Tibial artery (tissue), 4 donors: ENCODE measurements around the gene CELF4.

Source experiments
- DNase-seq, 2 donors: peaks; one replicate each; pipeline ENCODE4 v3.0.0-alpha.2; 2019
- H3K27ac ChIP-seq, 2 donors: fragments of 200-600 bp; sonication (generic) in 1 of 2; 1 replicate in 1 of 2; 2 replicates in 1 of 2; pipeline ENCODE4 v1.5.1; 2018 to 2019; ENCODE audit warnings: mild to moderate bottlenecking in 1 of 2
- H3K27me3 ChIP-seq, 2 donors: fragments of 200-600 bp; sonication (generic) in 1 of 2; one replicate each; pipeline versions ENCODE4 v1.5.1 to v1.6.0; 2016 to 2019
- H3K36me3 ChIP-seq, 3 donors: fragments of 200-600 bp; sonication (generic) in 2 of 3; one replicate each; pipeline ENCODE4 v1.5.1; 2016 to 2019; ENCODE audit warnings: mild to moderate bottlenecking in 2 of 3
- H3K4me1 ChIP-seq, 4 donors: fragments of 200-600 bp; sonication (generic) in 2 of 4; 1 replicate in 3 of 4; 2 replicates in 1 of 4; pipeline ENCODE4 v1.5.1; 2016 to 2019
- H3K4me3 ChIP-seq, 2 donors: fragments of 200-600 bp; sonication (generic) in 1 of 2; 1 replicate in 1 of 2; 2 replicates in 1 of 2; pipeline ENCODE4 v1.5.1; 2018 to 2019; ENCODE audit warnings: mild to moderate bottlenecking in 2 of 2
- H3K9me3 ChIP-seq, 3 donors: fragments of 200-600 bp; sonication (generic) in 1 of 3; one replicate each; pipeline ENCODE4 v1.5.1; 2016 to 2019
- CTCF ChIP-seq, 2 experiments: fragments of 200-600 bp in 1 of 2; fragments of 450-650 bp in 1 of 2; IDR thresholded peaks; one replicate each; pipeline ENCODE4 v1.5.1; 2017 to 2019; ENCODE audit warnings: antibody characterized with exemption in 2 of 2, mild to moderate bottlenecking in 1 of 2, moderate library complexity in 1 of 2
- intact Hi-C: fragments of 100-400 bp; cut with DNase I; formaldehyde crosslinking; loops from one replicate; pipeline ENCODE4 v1.15.0; 2023; ENCODE audit warnings: low total_unique reads

CELF4 gene

DNA sequence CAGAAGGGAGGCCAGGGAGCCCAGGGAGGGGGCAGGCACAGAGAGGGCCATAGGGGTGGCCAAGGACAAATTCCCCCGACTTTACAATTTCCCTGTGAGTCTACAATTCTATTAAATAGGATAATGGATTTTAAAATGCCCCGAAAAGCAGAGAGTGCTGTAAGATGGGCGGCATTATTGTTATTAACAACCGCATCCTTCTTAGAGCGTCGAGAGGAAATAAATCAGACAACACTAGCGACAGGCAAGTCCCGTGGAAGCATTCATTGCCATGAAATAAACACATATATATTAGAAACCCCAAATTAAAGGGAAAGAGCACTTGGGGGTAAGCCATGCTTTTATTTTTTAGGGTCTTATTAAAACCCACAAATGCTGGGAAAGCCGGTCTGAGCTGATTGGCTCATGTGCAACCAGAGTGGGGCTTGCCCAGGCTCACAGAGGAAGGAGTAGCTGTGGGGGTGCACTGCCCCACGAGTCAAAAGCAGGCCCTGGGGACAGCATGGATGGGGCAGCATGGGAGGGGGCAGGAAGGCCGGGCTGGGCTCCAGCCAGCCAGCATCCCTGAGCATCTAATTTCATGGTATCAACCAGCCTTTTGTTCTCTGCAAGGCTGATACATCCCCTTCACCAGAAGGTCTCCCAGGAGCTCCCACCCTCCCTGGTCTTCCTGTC, 187.1 kb downstream of the CELF4 start:
- Histone ChIP-seq H3K4me1 (no peaks in the 10 kb centered on the region), H3K27ac (no peak overlapping the region), H3K36me3 (no peaks in the 10 kb centered on the region), H3K27me3 (peaks cover 0 to 47% of the 10 kb centered on the region in 2 donors), H3K4me3 (no peak overlapping the region), H3K9me3 (no peaks in the 10 kb centered on the region)
- no peak for TF ChIP-seq CTCF (IDR thresholded peaks at IDR 0.05)
- no peak for DNase-seq
- intact Hi-C loops = no loop called here

DNA sequence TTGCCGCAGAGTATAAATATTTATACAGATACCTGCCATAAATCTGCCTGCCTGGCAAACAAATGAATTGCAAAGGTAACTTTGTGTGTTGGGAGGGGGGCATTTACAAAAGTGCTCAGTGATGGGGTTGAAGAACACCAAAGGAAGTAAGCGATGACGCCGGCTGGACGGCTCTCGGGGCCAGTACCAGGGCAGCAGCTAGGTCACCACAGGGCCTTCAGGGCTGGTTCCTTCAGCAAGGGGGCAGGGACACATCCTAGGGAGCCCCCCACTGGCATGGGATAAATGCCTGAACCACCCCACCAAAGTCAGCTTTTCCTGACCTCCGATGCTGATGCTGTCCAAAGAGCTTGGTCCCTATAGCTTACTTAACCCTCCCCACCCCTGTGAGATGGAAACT, 190.4 kb downstream of the CELF4 start:
- no peak overlapping the region for H3K4me3 ChIP-seq
- H3K9me3 ChIP-seq = no peaks in the 10 kb centered on the region
- peaks cover 0 to 61% of the 10 kb centered on the region in 2 donors for H3K27me3 ChIP-seq
- DNase-seq = no peak
- H3K36me3 ChIP-seq = no peaks in the 10 kb centered on the region
- no peak for TF ChIP-seq CTCF (IDR thresholded peaks at IDR 0.05)
- H3K27ac ChIP-seq = no peak overlapping the region
- intact Hi-C loops = no loop called here
- no peaks in the 10 kb centered on the region for H3K4me1 ChIP-seq

DNA sequence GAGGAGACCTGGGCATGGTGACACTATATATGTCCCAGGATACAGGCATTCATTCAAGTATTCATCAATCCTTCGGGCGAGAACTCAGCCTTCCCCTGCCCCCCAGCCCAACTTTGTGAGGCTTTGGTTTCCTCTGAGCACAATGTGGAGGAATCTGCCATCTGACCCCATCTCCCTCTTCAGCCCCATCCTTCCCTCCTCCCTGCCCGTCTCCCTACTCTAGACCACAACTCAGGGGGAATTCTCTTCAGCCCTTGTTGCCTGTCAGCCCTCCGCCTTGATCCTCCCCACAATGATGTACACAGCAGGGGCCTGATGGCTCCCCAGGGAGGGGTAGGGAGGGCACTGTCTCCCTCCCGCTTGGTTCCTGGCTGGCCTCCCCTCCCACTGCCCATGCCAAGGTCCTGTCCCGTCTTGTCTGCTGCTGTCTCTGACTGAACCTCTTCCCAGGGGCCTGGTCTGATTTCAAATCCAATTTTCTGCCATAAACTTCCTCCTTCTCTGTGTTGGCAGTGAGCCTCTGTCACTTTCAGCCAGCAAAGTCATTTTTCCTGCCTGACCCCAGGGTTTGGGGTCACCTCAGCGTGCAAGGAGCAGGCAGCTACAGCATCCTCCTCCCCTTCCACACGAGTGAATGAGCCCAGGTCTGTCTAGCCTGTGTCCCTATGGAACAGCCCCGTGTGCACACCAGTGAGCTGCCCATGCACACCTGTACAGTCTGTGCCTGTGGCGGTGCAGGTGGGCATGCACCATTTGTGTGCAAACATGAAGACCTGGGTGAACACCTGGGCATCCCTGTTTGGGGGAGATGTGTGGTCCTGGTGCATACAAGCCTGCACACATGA, 197.3 kb downstream of the CELF4 start:
- Histone ChIP-seq H3K4me1 (peaks cover 0 to 12% (median 8%) of the 10 kb centered on the region in 4 donors), H3K9me3 (no peaks in the 10 kb centered on the region), H3K27ac (no peak overlapping the region), H3K4me3 (no peak overlapping the region), H3K36me3 (no peaks in the 10 kb centered on the region), H3K27me3 (peaks cover 0 to 30% of the 10 kb centered on the region in 2 donors)
- DNase-seq = no peak
- intact Hi-C loops = no loop called here
- TF ChIP-seq CTCF (IDR thresholded peaks at IDR 0.05) = no peak

- Histone ChIP-seq H3K9me3 (no peaks in the 10 kb centered on the region), H3K27me3 (peaks cover 0 to 26% of the 10 kb centered on the region in 2 donors), H3K36me3 (no peaks in the 10 kb centered on the region), H3K4me1 (peaks cover 0 to 20% (median 8%) of the 10 kb centered on the region in 4 donors), H3K4me3 (no peak overlapping the region), H3K27ac (no peak overlapping the region)
- peak; percentile 41 to 72 for DNase-seq
- TF ChIP-seq CTCF (IDR thresholded peaks at IDR 0.05) = no peak
- intact Hi-C loops = no loop called here
These were observed 201.4 kb downstream of the CELF4 start for GRCh38 chr18:37364237-37364636.

GRCh38 chr18:37362158-37362890, 203.3 kb downstream of the CELF4 start:
- H3K4me3 ChIP-seq = no peak overlapping the region
- no peak for DNase-seq
- H3K9me3 ChIP-seq = no peaks in the 10 kb centered on the region
- intact Hi-C loops = no loop called here
- peaks cover 0 to 16% of the 10 kb centered on the region in 2 donors for H3K27me3 ChIP-seq
- no peaks in the 10 kb centered on the region for H3K36me3 ChIP-seq
- TF ChIP-seq CTCF (IDR thresholded peaks at IDR 0.05) = no peak
- H3K4me1 ChIP-seq = peaks cover 0 to 20% (median 8%) of the 10 kb centered on the region in 4 donors
- H3K27ac ChIP-seq = no peak overlapping the region
